DMS153 (cell line): ENCODE results near the gene DUSP2.
"Not testable (repeated sequence)": the region's sequence is repeated elsewhere in the genome, so short reads cannot be mapped to it uniquely, and the experiment has no call there.

Source experiments
- DNase-seq: peaks from one replicate; lab custom pipeline; 2025; lab: John Stamatoyannopoulos, UW

The DUSP2 gene

DNA sequence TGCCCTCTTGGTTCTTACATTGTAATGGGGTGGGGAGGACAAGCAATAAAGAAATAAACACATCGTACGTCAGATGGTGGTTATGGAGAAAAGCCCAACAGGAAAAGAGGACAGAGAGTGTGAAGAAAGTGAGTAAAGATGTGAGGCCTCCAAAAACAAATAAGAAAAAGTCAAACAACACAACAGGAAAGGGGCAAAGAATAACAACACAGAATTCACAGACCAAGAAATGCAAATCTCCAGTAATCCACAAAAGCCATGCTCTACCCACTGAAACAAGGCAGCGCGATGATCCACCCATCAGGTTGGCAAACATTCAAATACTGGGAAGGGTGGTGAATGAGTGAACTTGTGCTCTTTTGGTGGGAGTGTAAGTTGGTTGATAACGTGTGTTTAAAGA, 16.7 kb upstream of the DUSP2 start:
- no peak for DNase-seq

DNA sequence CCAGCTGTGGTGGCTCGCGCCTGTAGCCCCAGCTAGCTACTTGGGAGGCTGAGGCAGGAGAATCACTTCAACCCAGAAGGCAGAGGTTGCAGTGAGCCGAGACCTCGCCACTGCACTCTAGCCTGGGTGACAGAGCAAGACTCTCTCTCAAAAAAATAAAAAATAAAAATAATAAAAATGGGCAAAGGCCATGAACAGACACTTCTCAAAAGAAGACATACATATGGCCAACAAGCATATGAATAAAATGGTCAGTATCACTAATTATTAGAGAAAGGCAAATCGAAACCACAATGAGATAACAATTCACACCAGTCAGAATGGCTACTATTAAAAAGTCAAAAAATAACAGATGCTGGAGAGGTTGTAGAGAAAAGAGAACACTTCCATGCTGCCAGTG, 15.1 kb upstream of the DUSP2 start:
- not testable (repeated sequence) for DNase-seq

DNA sequence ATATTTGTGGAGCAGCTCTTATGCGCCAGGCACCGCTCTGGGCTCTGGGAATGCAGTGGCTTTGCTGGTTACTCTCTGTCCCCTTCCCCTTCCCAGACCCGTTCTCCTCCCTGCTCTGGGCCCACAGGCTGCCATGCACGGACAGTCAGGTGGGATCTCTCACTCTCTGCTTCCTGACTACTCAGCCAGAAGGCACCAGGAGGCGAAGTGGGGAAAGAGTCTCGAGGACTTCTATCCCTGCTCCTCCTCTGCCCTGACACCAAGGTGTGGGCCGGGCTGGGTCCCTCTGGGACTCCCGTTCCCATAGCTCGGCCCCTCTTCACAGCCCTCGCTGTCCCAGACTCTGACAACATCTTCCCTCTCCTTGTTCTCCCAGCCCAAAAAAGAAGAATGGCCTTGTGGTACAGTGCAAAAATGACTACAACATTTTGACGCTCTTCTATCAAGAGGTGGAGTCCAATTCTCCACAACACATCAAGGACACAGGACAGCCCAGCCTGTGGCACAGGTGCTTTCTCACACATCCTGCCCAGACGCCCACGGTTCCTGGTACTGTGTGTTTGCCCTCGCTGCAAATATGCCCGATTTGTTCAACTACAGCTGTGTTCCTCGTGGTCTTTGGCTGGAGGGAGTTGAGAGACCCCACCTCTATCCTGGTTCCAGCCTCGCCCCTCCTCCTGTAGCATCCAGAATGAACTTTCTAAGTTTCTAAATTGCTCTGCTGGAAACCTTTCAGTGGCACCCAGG, 14.0 kb upstream of the DUSP2 start:
- DNase-seq = no peak

DNA sequence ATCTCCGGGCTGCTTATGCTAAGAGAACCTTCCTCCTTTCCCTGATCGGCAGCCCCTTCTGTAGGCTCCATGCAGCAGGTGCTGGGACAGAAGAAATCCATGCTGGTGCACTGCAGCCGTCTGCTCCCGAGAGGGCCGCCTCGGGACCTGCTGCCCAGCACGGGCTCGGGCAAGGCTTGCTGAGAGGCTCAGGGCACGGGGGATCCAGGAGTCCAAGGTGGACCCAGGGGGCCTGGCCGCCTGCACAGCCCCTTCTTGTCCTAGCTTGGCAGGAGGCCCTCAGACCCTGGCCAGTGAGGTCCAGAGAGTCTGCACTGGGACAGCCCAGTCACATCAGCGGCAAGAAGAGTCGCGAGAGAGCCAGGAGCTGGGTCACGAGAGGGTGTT, 13.3 kb upstream of the DUSP2 start:
- no peak for DNase-seq

DNA sequence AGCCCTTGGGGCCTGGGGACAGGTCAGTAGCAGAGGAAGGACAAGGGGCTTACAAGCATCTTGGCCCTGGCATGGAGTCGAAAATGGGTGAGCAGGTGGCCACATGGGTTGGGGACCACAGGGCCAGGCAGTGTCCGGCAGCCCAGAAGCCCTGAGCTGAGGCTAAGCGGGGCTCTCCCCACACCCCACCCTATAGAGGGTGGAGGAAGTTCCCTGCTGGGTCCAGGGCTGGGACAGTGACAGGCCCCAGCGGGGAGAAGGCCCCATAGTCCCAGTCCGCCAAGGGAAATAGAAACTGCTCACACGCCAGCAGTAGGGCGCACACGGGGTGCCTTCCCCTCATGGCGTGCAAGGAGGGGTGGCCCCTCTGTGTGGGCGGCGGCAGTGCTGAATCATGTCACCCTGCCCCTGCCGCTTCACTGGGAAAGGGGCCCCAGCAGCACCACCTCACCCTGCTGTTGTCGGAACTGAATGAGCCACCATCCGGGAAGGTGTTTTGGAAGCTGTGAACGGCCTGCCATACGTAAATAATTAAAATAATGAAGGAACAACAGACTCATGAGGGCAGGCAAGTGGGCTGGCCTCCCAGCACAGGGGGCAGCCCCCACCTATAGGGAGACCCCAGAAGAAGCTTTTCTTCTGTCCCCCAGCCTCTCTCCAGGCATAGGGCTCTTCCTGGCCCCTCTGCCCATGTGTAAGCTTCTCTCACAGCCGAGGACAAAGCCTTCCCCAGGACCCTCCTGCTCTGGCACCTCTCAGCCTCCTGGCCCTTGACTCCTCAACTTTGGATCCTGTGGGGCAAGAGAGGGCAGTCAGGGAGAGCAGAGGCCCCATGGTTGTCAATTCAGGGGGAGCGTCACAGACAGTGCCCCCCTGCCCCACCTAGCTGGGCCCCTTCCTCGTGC, 12.7 kb upstream of the DUSP2 start:
- DNase-seq = no peak

DNA sequence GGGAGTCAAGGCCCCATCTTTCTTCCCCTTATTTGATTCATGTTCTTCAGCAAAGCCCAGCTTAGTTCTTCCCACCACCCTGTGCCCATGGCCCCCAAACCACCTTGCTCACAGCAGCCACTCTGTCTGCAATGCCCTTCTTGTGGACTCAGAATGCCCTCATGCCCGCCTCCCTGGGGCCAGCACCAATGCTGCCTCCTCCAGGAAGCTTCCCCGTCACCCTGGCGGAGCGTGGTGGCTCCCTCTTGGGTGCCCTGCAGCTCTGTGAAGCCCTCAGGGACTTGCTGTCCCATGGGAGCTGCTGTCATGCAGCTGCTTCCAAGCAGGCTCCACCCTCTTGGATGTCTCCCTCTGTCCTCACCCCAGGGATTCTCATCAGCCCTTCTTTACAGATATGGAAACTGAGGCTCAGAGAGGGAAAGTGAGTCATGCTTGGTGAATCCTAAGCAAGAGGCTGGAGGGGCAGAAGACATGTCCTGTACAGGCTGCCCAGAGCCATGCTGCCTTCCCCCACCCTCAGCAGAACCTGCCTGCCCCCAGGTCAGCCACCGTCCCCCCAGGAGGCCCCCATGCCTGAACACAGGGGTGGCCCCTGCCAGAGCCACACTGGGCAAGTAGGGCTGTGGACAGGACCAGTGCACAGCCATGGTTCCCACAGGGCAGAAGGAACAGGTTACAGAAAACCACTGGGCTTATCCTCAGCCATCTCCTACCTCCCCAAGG, 11.8 kb upstream of the DUSP2 start:
- DNase-seq = no peak

DNA sequence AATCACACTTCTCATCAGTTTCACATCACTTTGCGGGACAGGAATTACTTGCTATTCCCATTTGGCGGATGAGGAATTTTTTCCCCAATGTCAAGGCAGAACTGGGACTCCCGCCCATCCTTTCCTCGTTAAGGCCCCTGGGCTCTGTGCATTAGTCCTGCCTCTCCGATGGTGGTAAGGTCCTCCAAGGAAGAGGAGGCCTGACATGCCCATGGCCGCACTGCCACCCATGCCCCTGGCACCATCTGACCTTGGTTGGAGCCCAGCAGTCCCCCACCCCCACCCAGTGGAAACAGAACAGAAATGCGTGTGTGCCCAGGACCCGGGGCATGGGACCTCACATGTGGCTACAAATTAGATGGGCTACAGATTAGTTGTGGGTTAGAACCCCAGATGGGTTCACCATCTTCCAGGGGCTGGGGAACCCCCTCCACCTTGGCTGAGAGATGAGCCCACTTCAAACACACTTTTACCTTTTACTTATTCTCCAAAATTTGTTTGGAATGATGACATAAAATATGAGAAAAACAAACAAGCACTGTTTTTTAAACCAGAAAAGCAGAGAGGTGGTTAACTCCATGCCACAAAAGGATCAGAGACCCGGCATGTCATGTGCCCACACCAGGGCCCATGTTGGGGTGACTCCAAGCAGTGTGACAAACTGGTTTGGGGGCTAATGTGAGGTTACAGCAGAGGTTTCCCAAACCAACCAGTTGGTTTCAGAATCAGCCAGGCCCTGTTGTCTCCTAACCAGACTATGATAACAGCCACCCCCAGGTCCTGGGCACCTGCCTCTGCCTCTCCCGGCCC, 11.0 kb upstream of the DUSP2 start:
- DNase-seq = no peak

DNA sequence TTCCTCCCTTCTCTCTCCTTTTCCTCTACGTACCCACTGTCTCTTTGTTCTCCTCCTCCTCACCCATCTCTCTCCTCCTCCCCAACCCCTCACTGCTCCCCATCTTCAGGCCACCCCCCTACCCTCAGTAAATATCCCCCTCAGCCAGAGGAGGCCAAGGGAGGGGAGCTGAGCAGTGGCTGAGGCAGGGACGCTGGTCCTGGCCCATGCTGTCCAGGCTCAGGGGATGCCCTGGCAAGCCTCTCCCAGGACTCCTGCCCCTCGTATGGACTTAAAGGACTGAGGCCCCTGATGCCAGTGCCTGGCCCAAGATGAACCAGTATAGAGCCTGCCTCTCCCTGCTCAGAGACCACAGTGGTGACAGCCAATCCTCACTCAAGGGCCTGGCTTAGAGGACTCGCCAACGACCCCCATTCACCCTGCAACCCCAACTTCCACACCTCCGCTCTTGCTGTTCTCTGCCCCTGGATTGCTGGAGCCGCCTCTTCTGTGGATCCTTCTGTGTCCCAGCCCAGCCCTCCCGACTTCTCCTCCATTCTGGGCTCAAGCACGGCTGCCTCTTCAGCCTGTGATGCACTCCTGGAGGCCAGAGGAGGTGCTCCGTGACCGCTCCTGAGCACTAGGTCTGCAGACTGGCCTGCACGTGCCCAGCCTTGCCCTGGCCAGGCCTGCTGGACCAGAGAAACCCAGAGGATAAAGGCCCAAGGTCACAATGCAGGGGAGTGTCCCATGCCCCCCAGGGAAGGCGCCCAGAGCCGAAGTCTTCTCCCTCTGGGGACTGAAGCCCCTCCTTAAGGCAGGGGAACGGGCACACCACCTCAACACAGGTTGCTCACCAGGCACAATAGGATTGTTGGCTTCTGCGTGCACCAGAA, 9.5 kb upstream of the DUSP2 start:
- no peak for DNase-seq

DNA sequence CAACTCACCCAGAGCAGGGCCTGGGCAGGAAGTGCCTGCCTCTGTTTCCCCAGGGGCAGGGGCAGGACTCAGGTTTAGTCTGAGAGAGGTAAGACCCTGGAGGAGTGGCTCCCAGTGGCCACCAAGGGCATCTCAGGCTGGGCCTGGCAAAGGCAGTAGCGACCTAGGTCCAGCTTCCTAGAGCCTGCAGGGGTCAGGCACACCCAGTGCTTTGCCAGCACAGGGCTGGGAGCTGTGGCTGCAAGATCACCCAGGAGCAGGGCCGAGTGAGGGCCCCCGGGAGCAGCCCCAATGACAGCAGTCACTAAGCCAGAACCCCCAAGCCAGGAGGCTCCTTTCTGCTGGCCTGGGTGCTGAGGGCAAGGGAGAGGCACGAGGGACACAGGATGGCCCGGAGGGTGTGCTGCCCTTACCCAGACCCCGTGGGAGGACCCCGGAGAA, 8.8 kb upstream of the DUSP2 start:
- DNase-seq = no peak

DNA sequence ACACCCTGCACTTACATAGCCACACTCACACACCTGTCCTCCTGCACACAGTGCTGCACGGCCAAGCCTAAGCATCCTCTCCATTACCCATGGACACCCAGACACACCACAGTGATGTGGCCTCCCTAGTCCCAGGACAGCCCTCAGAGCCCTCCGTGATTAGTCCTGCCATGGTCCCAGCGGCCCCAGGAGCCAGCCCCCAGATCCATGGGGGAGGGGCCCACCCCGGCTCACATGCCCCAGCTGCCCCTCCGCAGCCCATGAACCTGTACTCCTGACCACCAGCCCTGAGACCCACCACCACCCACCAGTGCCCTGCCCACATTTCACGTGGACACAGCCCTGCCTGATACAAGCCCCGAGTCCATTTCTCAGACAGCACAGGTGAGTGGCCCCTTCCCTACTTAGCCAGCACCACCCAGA, 8.1 kb upstream of the DUSP2 start:
- no peak for DNase-seq

DNA sequence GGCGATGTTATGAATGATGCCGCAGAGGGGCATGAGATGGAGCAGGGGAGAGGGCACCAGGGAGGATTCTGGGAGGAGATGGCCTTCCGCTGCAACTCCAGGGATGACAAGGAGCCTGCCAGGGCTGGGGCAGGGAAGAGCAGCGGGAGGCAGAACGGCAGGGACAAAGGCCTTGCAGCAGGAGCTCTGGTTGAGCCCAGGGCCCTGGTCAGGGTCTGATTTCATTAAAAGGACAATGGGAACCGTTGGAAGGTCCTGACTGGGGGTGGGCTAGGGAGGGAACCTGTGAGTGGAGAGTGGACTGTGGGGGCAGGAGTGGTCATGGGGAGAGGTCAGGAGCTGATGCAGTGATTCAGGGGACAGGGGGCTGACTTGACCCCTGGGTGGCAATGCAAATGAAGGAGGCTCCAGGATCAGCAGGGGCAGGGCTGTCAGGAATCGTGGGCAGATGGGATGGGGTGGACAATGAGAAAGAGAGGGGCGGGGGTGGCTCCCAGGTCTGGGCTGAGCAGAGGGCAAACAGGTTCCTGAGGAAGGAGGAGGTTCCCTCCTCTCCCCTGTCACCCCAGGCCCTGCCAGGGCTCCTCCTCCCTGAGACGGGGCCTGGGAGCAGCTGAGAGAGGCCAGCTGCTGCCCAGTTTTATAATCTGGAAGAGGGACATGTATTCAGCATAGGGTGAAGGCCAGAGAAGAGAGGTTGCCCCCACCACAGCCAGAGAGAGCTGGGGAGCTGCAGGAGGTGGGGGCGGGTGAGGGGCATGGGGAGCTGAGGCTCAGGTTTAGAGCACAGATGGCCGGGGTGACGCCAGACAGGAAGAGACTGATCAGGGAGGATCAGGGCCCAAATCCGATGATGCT, 7.3 kb upstream of the DUSP2 start:
- DNase-seq = no peak

DNA sequence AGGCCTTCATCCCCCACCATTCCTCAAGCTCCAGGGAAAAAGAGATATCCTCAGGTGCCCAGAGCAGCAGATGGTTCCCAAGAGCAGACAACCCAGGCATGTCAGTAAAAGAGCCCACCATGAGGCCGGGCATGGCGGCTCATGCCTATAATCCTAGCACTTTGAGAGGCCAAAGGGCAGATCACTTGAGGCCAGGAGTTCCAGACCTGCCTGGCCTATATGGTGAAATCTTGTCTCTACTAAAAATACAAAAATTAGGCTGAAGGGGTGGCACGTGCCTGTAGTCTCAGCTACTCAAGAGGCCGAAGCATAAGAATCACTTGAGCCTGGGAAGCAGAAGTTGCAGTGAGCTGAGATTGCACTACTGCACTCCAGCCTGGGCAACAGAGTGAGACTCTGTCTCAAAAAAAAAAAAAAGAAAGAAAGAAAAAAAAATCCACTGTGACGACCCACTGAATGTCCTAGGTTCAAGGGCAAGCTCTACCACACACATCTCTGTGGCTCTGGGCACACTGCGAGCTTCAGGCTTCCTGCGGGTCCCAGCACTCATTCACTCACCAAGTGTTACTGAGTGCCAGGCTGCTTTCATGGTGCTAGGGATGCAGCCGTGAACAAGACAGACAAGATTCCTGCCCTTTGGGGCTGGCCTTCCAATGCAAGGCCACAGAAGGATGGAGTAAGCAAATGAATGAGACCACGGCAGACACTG, 6.5 kb upstream of the DUSP2 start:
- no peak for DNase-seq

DNA sequence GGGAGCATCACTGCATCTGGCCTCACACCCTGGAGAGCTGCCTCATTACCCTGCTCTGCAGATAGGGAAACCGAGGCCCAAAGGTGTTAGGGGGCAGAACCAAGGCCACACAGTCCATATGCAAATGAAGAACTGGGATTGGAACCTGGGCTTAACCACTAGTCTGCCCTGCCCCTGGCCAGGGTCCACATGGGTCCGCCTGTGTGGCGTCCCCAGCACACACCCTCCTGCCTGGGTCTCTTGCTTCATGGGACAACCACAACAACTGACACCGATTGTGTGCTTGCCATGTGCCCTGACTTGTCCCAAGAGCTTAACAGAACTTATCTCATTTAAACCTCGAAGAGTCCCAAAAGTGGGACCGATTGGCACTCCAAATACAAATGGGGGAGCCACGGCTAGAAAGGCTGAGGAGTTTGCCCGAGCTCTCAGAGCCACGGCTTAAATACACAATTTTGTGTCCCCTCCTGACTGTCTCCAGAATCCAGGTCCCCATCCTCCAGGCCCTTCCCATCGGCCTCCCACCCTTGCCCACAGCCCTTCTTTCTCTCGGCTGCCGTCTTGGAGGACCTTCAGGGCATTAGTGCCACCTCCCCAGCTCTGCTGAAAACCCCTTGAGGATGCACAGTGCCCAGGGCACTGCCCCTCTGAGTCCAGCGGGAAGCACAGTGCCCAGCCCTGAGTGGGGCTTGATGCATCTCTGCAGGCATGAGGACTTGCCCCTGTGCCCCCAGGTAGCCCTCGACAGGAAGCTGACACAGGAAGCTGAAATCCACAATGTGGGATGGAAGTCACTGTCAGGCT, 5.8 kb upstream of the DUSP2 start:
- no peak for DNase-seq

DNA sequence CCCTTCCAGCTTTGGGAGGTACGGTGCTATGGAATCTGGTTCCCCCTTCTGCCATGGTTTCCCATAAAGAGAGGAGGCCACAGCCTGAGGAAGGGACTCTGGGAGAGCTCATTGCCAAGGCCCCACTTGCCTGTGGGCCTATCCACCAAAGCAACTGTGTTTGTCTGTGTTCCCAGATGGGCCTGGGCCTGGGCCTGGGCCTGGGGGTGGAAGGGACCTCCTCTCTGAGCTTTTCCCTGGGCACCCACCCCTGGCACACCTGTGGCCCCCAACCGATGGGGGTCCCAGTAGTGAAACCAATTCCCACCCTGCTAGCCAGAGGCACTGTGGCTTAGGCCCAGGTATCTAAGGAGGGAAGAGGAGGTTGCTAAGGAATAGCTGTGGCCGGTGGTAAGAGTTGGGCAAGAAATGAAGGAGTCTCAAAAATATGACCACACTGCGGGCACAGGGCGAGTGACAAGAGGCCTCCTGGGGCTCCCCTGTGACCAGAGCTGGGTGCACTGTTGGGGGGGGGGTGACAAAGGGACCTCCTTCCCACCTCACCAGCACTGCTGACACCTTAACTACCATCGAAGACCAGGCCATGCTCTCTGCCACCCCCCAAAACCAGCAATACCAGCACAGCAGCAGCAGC, 4.9 kb upstream of the DUSP2 start:
- no peak for DNase-seq

DNA sequence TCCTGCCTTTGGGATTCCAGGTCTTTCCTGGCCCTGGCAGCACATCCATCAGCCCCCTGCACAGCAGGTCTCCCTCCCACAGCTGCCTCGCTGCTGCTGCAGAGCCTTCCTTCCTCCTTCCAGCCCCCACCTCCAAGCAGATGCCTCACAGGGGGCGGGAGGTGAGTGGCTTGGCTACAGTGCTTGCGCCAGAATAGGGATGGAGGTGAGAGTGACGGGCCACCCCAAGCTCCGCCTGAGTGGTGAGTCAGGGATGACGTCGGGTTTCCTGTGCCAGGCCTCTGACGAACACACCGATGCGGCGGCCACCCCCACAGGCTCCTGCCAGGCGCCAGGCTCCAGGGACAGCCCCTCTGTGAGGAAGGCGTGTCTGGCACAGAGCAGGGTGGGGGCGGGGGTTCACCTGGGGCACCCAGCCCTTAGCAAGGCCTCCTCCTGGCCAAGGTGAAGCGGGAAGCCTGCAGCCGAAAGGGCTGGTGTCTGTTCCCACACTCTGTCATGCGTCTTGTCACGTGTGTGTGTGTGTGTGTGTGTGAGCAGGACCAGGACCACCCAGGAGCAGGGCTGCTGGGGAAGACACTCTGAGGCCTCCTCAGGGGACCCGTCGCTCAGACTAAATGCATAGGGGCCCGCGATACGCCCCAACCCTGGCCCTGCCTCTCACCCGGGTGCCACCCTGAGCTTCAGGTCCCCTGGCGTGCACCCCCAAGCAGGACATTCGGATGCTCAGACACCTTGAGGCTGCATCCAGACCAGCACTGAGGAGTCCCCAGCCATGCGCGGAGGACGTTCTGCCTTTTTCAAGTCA, 3.4 kb upstream of the DUSP2 start:
- peak; percentile 89 for DNase-seq

DNA sequence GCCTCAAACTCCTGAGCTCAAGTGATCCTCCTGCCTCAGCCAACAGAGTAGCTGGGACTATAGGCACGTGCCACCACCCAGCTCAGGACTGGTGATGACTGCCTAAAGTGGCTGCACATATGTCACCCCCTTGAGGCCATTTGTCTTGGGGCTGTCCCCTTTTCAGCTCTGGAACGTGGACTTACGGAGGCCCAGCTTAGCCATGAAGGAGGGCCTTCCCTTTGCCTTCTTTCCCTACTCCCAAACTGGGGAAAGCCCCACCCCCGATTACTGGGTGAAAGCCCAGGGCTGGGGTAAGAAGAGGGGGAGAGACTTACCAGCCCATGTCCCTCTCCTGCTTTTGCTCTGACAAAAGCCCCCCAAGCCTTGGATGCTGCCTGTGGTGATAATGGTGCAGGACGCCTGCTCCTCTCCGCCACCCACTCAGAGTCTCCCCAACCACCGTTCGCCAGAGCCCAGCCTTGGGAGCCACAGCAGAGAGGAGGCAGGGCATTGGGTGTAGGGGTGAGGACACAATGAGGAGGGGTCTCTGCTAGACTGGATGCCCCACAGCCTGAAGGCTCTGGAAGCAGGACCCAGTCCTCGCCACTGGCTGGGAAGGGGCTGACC, 2.5 kb upstream of the DUSP2 start:
- DNase-seq = no peak
